Uterus (tissue), 4 donors: ENCODE data around the gene PFKFB3. TPM values are rescaled to one million over a fixed set of nuclear protein-coding genes. Genes with fewer than 3 reads are reported as not detected.

ENCODE experiments used
- DNase-seq, 2 donors: peaks; one replicate each; pipeline ENCODE4 v3.0.0-alpha.2; 2019 to 2020
- H3K27ac ChIP-seq, 2 donors: fragments of 200-600 bp; sonication (generic); 1 replicate in 1 of 2; 2 replicates in 1 of 2; pipeline ENCODE4 v1.5.1; 2016 to 2018
- H3K27me3 ChIP-seq, 2 donors: fragments of 200-600 bp; sonication (generic); one replicate each; pipeline ENCODE4 v1.5.1; 2018 to 2019; ENCODE audit warnings: control low read depth in 1 of 2
- H3K36me3 ChIP-seq, 2 donors: fragments of 200-600 bp; sonication (generic); one replicate each; pipeline ENCODE4 v1.5.1; 2019; ENCODE audit warnings: control low read depth in 1 of 2
- H3K4me1 ChIP-seq, 2 donors: fragments of 200-600 bp; sonication (generic); one replicate each; pipeline ENCODE4 v1.5.1; 2018 to 2019; ENCODE audit warnings: control low read depth in 1 of 2
- H3K4me3 ChIP-seq, 2 donors: fragments of 200-600 bp; sonication (generic); 1 replicate in 1 of 2; 2 replicates in 1 of 2; pipeline ENCODE4 v1.5.1; 2018 to 2019; ENCODE audit warnings: mild to moderate bottlenecking in 1 of 2
- H3K9me3 ChIP-seq, 2 donors: fragments of 200-600 bp; sonication (generic); one replicate each; pipeline ENCODE4 v1.5.1; 2019; ENCODE audit warnings: control low read depth in 1 of 2
- CTCF ChIP-seq, 4 experiments: fragments of 200-600 bp in 2 of 4; fragments of 450-650 bp in 2 of 4; sonication (generic) in 2 of 4; IDR thresholded peaks; one replicate each; pipeline ENCODE4 v1.5.1; 2016 to 2019; ENCODE audit warnings: antibody characterized with exemption in 4 of 4, mild to moderate bottlenecking in 2 of 4, moderate library complexity in 1 of 4
- POLR2A ChIP-seq, 2 donors: fragments of 450-650 bp; IDR thresholded peaks; one replicate each; pipeline ENCODE4 v1.6.1; 2016; ENCODE audit warnings: antibody characterized with exemption in 2 of 2, mild to moderate bottlenecking in 1 of 2, moderate library complexity in 1 of 2
- intact Hi-C: fragments of 100-400 bp; cut with DNase I; formaldehyde crosslinking; loops from one replicate; pipeline ENCODE4 v1.15.1; 2023; ENCODE audit warnings: low total_unique reads
- total RNA-seq, 4 donors: library from RNA; depleted of rRNA in 3 of 4; stranded (reverse); fragments of >200 nt in 3 of 4; gene quantifications; one replicate each; pipeline versions ENCODE4 v1.1.0 to v1.2.4, GENCODE V29; 2014 to 2023
- donor health status: DM: yes; HTN: yes; CAD: no.

Gene PFKFB3
- total RNA-seq, 4 donors from 2014 or later: 7.4 to 54.5 (median 14.7) TPM

GRCh38 chr10:6232846-6233724, 30.4 kb downstream of the PFKFB3 start:
- DNase-seq: no peak
- no peak for TF ChIP-seq POLR2A (IDR thresholded peaks at IDR 0.05)
- no peak for TF ChIP-seq CTCF (IDR thresholded peaks at IDR 0.05)

GRCh38 chr10:6233725-6234277, 31.1 kb downstream of the PFKFB3 start:
- Histone ChIP-seq H3K27me3 (no peaks in the 10 kb centered on the region), H3K9me3 (no peaks in the 10 kb centered on the region), H3K36me3 (no peaks in the 10 kb centered on the region), H3K4me3 (no peak overlapping the region), H3K4me1 (no peaks in the 10 kb centered on the region), H3K27ac (no peak overlapping the region)
- no peak for DNase-seq
- intact Hi-C loops: no loop called here
- TF ChIP-seq CTCF (IDR thresholded peaks at IDR 0.05) (no peak), POLR2A (IDR thresholded peaks at IDR 0.05) (no peak)

More at GRCh38 chr10:6232846-6233724, 30.4 kb downstream of the PFKFB3 start:
- Histone ChIP-seq H3K36me3 (no peaks in the 10 kb centered on the region), H3K9me3 (no peaks in the 10 kb centered on the region), H3K4me3 (no peak overlapping the region), H3K27me3 (no peaks in the 10 kb centered on the region), H3K4me1 (no peaks in the 10 kb centered on the region), H3K27ac (no peak overlapping the region)
- intact Hi-C loops: no loop called here

GRCh38 chr10:6234371-6234770, 31.6 kb downstream of the PFKFB3 start:
- Histone ChIP-seq H3K9me3 (no peaks in the 10 kb centered on the region), H3K4me3 (no peak overlapping the region), H3K36me3 (no peaks in the 10 kb centered on the region), H3K27ac (no peak overlapping the region), H3K27me3 (no peaks in the 10 kb centered on the region), H3K4me1 (no peaks in the 10 kb centered on the region)
- intact Hi-C loops: no loop called here
- TF ChIP-seq CTCF (IDR thresholded peaks at IDR 0.05) (no peak), POLR2A (IDR thresholded peaks at IDR 0.05) (no peak)
- DNase-seq: no peak

GRCh38 chr10:6236349-6237198, 33.8 kb downstream of the PFKFB3 start:
- no peaks in the 10 kb centered on the region for H3K36me3 ChIP-seq
- no peaks in the 10 kb centered on the region for H3K27me3 ChIP-seq
- H3K4me1 ChIP-seq: no peaks in the 10 kb centered on the region
- H3K9me3 ChIP-seq: no peaks in the 10 kb centered on the region
- no peak overlapping the region for H3K4me3 ChIP-seq
- H3K27ac ChIP-seq: no peak overlapping the region
- DNase-seq: no peak
- TF ChIP-seq POLR2A (IDR thresholded peaks at IDR 0.05) (no peak), CTCF (IDR thresholded peaks at IDR 0.05) (no peak)
- intact Hi-C loops: no loop called here
